ENCODE measurements around the gene C12orf75. TPM values are rescaled to one million over a fixed set of nuclear protein-coding genes. Genes with fewer than 3 reads are reported as not detected.

Gene C12orf75
- total RNA-seq, 4 donors from 2014 or later, result 1.9 to 5.8 (median 4.3) TPM

GRCh38 chr12:105391231-105391630 lies 60.7 kb downstream of the C12orf75 start:
- DNase-seq, result no peak
- H3K27ac ChIP-seq, result no peak overlapping the region
- H3K36me3 ChIP-seq, result no peaks in the 10 kb centered on the region
- H3K4me3 ChIP-seq (replicated peaks in 1 of 3), result no peak overlapping the region
- no peaks in the 10 kb centered on the region for H3K4me1 ChIP-seq
- WGBS, 2 donors, result 90 to 95% methylated on average over 1 of the region's 1 CpG
- no peaks in the 10 kb centered on the region for H3K9me3 ChIP-seq
- no peaks in the 10 kb centered on the region for H3K27me3 ChIP-seq
- intact Hi-C loops (cut with DNase I), result no loop called here
- TF ChIP-seq CTCF (IDR thresholded peaks at IDR 0.05) (no peak), POLR2A (IDR thresholded peaks at IDR 0.05) (no peak)

GRCh38 chr12:105393587-105393986 lies 63.1 kb downstream of the C12orf75 start:
- Histone ChIP-seq H3K36me3 (no peaks in the 10 kb centered on the region), H3K27ac (no peak overlapping the region), H3K27me3 (no peaks in the 10 kb centered on the region), H3K9me3 (no peaks in the 10 kb centered on the region), H3K4me3 (replicated peaks in 1 of 3) (no peak overlapping the region), H3K4me1 (no peaks in the 10 kb centered on the region)
- TF ChIP-seq CTCF (IDR thresholded peaks at IDR 0.05) (no peak), POLR2A (IDR thresholded peaks at IDR 0.05) (no peak)
- WGBS, 2 donors, result 8 to 22% methylated on average over 4 of the region's 4 CpGs
- intact Hi-C loops (cut with DNase I), result no loop called here
- DNase-seq, result no peak

DNA sequence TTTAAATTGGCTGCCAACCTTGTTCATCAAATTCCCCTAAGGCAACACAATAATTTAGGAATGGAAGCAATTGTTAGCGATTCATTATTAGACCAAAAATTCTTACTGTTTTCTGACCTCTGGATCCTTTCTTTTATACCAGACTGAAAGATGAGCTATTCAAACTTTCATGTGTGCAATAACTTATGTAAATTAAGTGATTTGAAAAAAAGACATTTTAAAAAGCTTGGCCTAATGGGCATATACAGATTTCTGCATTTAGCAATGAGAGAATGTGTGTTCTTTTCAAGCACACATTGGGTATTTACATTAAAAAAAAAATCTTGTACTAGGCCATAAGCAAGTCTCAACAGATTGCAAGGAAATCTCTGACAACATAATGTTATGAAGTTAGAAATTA lies 65.5 kb downstream of the C12orf75 start:
- Histone ChIP-seq H3K36me3 (no peaks in the 10 kb centered on the region), H3K4me1 (no peaks in the 10 kb centered on the region), H3K4me3 (replicated peaks in 1 of 3) (no peak overlapping the region), H3K9me3 (no peaks in the 10 kb centered on the region), H3K27ac (no peak overlapping the region), H3K27me3 (no peaks in the 10 kb centered on the region)
- TF ChIP-seq CTCF (IDR thresholded peaks at IDR 0.05) (no peak), POLR2A (IDR thresholded peaks at IDR 0.05) (no peak)
- WGBS, 2 donors, result 92 to 99% methylated on average over 1 of the region's 1 CpG
- intact Hi-C loops (cut with DNase I), result no loop called here
- no peak for DNase-seq

DNA sequence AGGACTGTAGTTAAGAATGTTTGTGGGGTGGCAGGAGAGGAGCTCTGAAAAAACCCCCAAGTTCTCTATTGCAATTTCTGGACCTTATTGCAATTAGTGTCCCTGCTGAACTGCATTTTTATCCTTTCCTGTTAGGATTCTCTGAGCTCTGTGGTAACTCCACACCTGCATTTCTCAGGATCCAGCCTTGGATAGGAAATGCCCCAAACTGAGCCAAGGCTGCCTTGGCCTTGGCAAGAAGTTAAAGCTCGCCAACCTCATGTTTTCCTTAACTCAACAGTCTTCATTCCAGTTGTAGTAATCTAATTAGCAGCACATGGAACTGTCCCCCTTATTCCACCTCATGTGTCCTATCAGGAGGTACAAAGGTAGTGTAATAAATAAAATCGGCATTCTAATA lies 66.5 kb downstream of the C12orf75 start:
- DNase-seq, result no peak
- H3K36me3 ChIP-seq, result no peaks in the 10 kb centered on the region
- H3K4me1 ChIP-seq, result no peaks in the 10 kb centered on the region
- H3K27me3 ChIP-seq, result no peaks in the 10 kb centered on the region
- TF ChIP-seq POLR2A (IDR thresholded peaks at IDR 0.05), result no peak
- no peak for TF ChIP-seq CTCF (IDR thresholded peaks at IDR 0.05)
- H3K27ac ChIP-seq, result no peak overlapping the region
- WGBS, 2 donors, result 93 to 97% methylated on average over 2 of the region's 2 CpGs
- intact Hi-C loops (cut with DNase I), result no loop called here
- H3K9me3 ChIP-seq, result no peaks in the 10 kb centered on the region
- H3K4me3 ChIP-seq (replicated peaks in 1 of 3), result no peak overlapping the region

- H3K27me3 ChIP-seq, result no peaks in the 10 kb centered on the region
- 62 to 80% methylated on average over 2 of the region's 2 CpGs for WGBS, 2 donors
- TF ChIP-seq POLR2A (IDR thresholded peaks at IDR 0.05), result no peak
- TF ChIP-seq CTCF (IDR thresholded peaks at IDR 0.05), result no peak
- DNase-seq, result no peak
- no peak overlapping the region for H3K4me3 ChIP-seq (replicated peaks in 1 of 3)
- no peaks in the 10 kb centered on the region for H3K36me3 ChIP-seq
- H3K9me3 ChIP-seq, result no peaks in the 10 kb centered on the region
- no peak overlapping the region for H3K27ac ChIP-seq
- H3K4me1 ChIP-seq, result no peaks in the 10 kb centered on the region
- intact Hi-C loops (cut with DNase I), result no loop called here
Measured at GRCh38 chr12:105398930-105399329, 68.4 kb downstream of the C12orf75 start.

Measured in thyroid gland (tissue), 4 donors.